HCT116 (cell line): ENCODE results near the gene OR51T1.

Source experiments
- CEBPB ChIP-seq: IDR thresholded peaks from 2 replicates; pipeline ENCODE4 v1.6.1; 2012; ENCODE audit warnings: low read depth
- CTCF ChIP-seq, 3 experiments: fragments of 200-600 bp in 1 of 3; sonication (generic) in 1 of 3; IDR thresholded peaks in 2 of 3; conservative IDR thresholded peaks in 1 of 3; 2 replicates each; pipeline ENCODE4 v1.5.1; 2012 to 2017; ENCODE audit warnings: low read depth in 2 of 3, low read length in 2 of 3, antibody characterized with exemption in 1 of 3, borderline replicate concordance in 1 of 3, control low read depth in 1 of 3, mild to moderate bottlenecking in 1 of 3, mixed read lengths in 1 of 3, mixed run types in 1 of 3, moderate library complexity in 1 of 3; ENCODE audit not compliant: insufficient read depth in 1 of 3
- EZH2phosphoT487 ChIP-seq: fragments of 200-600 bp; IDR thresholded peaks from 2 replicates; pipeline ENCODE4 v1.6.1; 2018; ENCODE audit warnings: antibody characterized with exemption, borderline replicate concordance
- FOSL1 ChIP-seq: IDR thresholded peaks from 2 replicates; pipeline ENCODE4 v1.6.1; 2012; ENCODE audit warnings: low read depth
- MAX ChIP-seq: IDR thresholded peaks from 2 replicates; pipeline ENCODE4 v1.6.1; 2012
- POLR2A ChIP-seq: IDR thresholded peaks from 2 replicates; pipeline ENCODE4 v1.7.0; 2011; ENCODE audit warnings: borderline replicate concordance; ENCODE audit not compliant: insufficient read depth, insufficient read length; ENCODE audit errors: extremely low read depth
- RAD21 ChIP-seq: IDR thresholded peaks from 2 replicates; pipeline ENCODE4 v1.6.1; 2012; ENCODE audit warnings: low read depth, mild to moderate bottlenecking
- YY1 ChIP-seq: IDR thresholded peaks from 2 replicates; pipeline ENCODE4 v1.6.1; 2011; ENCODE audit warnings: low read length, low read depth, moderate library complexity, mild to moderate bottlenecking; ENCODE audit not compliant: insufficient replicate concordance; ENCODE audit errors: extremely low read depth

GRCh38 chr11:4863876-4864275 lies 17.8 kb upstream of the OR51T1 start:
- TF ChIP-seq EZH2phosphoT487: no peak
- no peak for TF ChIP-seq CTCF (IDR thresholded peaks at IDR 0.05 in 2 of 3, conservative IDR thresholded peaks at IDR 0.05 in 1 of 3; ENCODE audit: borderline replicate concordance in 1 of 3, insufficient read depth in 1 of 3, low read depth in 2 of 3, low read length in 2 of 3)
- no peak for TF ChIP-seq POLR2A
- TF ChIP-seq RAD21: no peak
- no peak for TF ChIP-seq FOSL1
- TF ChIP-seq MAX: no peak
- no peak for TF ChIP-seq CEBPB
- TF ChIP-seq YY1: no peak
